NCI-H526 treated with DMSO at 0.1 percent for 48 hours (cell line): ENCODE data around the gene UQCRC1.

Experiments
- DNase-seq: peaks from one replicate; lab custom pipeline; 2025; lab: John Stamatoyannopoulos, UW

Gene UQCRC1

GRCh38 chr3:48633256-48633655 lies 23.8 kb upstream of the UQCRC1 start:
- DNase-seq, result no peak

- DNase-seq, result no peak
Observed at GRCh38 chr3:48631516-48632448, 22.3 kb upstream of the UQCRC1 start.

- DNase-seq, result no peak
Observed at GRCh38 chr3:48630833-48631232, 21.4 kb upstream of the UQCRC1 start.

GRCh38 chr3:48630407-48630806 lies 21.0 kb upstream of the UQCRC1 start:
- no peak for DNase-seq

- DNase-seq, result no peak
Observed at GRCh38 chr3:48629894-48630293, 20.4 kb upstream of the UQCRC1 start.

- no peak for DNase-seq
Observed at GRCh38 chr3:48628277-48629017, 19.0 kb upstream of the UQCRC1 start.

- DNase-seq, result no peak
Observed at GRCh38 chr3:48625600-48625999, 16.2 kb upstream of the UQCRC1 start.

- DNase-seq, result no peak
Observed at GRCh38 chr3:48624767-48625166, 15.3 kb upstream of the UQCRC1 start.

- no peak for DNase-seq
Observed at GRCh38 chr3:48623851-48624547, 14.6 kb upstream of the UQCRC1 start.

- DNase-seq, result no peak
Observed at GRCh38 chr3:48621461-48621869, 12.0 kb upstream of the UQCRC1 start, which contains the start of gene TMEM89. TSS of gene TMEM89 (minus strand) at chr3:48621769. CDS start at chr3:48621756, 13 bp downstream.

GRCh38 chr3:48619541-48620524 lies 10.4 kb upstream of the UQCRC1 start:
- no peak for DNase-seq

GRCh38 chr3:48617559-48617958 lies 8.1 kb upstream of the UQCRC1 start:
- no peak for DNase-seq

GRCh38 chr3:48614044-48614443 lies 4.6 kb upstream of the UQCRC1 start:
- no peak for DNase-seq

- no peak for DNase-seq
Observed at GRCh38 chr3:48612309-48612708, 2.9 kb upstream of the UQCRC1 start.

- DNase-seq, result no peak
Observed at GRCh38 chr3:48607519-48607918, 1.9 kb downstream of the UQCRC1 start.

- no peak for DNase-seq
Observed at GRCh38 chr3:48601622-48601994, 7.8 kb downstream of the UQCRC1 start.

- no peak for DNase-seq
Observed at GRCh38 chr3:48600711-48601621, 8.5 kb downstream of the UQCRC1 start.

- no peak for DNase-seq
Observed at GRCh38 chr3:48599509-48600285, 9.7 kb downstream of the UQCRC1 start.

GRCh38 chr3:48599077-48599501 lies 10.4 kb downstream of the UQCRC1 start:
- DNase-seq, result no peak
